Nephron (organoid): ENCODE results near the gene CLECL1.

Experiments used
- H3K27ac Mint-ChIP-seq, 3 experiments: 2 replicates each; pipeline ENCODE4 v1.8.0; 2020; ENCODE audit warnings: mixed read lengths in 3 of 3, mild to moderate bottlenecking in 2 of 3, moderate library complexity in 1 of 3
- H3K27me3 Mint-ChIP-seq: 2 replicates; pipeline ENCODE4 v1.8.0; 2021; ENCODE audit warnings: low read depth, mild to moderate bottlenecking, moderate library complexity, mixed read lengths
- H3K36me3 Mint-ChIP-seq: 2 replicates; pipeline ENCODE4 v1.8.0; 2020; ENCODE audit warnings: low read depth, mixed read lengths
- H3K4me1 Mint-ChIP-seq: 2 replicates; pipeline ENCODE4 v1.8.0; 2020; ENCODE audit warnings: mixed read lengths
- H3K4me3 Mint-ChIP-seq, 3 experiments: 2 replicates each; pipeline ENCODE4 v1.8.0; 2020; ENCODE audit warnings: mild to moderate bottlenecking in 3 of 3, mixed read lengths in 3 of 3, moderate library complexity in 2 of 3
- H3K9me3 Mint-ChIP-seq: 2 replicates; pipeline ENCODE4 v1.8.0; 2020; ENCODE audit warnings: mixed read lengths
- TF ChIP-seq, protein P1 (sequence below), 3 experiments: fragments of 200-600 bp; sonication (generic); IDR thresholded peaks; one replicate each; pipeline ENCODE4 v1.5.0; 2021; ENCODE audit warnings: antibody characterized with exemption in 3 of 3; ENCODE audit not compliant: unreplicated experiment in 3 of 3

Gene CLECL1

DNA sequence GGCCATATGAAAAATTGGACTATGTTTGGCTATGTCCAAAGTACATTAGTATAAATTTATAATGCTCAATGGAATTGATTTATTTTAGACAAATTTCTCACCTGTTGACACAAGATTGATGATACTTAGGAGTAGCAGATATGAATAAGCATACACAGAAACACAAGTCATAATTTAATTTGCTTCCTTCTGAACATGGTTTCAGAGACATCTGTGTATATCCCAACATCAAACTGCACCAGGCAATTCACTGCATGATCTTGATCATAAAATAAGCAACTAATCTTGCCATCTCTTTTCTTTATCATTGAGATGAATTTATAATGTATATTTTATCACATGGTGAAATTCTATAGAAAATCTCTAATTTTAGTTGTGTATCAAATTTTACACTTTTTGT is 3.8 kb downstream of the CLECL1 start:
- Mint-ChIP-seq H3K36me3 (no peaks in the 10 kb centered on the region), H3K4me3 (no peak overlapping the region), H3K9me3 (no peaks in the 10 kb centered on the region), H3K27ac (no peak overlapping the region), H3K4me1 (no peaks in the 10 kb centered on the region), H3K27me3 (no peaks in the 10 kb centered on the region)
- TF ChIP-seq, protein P1, sequence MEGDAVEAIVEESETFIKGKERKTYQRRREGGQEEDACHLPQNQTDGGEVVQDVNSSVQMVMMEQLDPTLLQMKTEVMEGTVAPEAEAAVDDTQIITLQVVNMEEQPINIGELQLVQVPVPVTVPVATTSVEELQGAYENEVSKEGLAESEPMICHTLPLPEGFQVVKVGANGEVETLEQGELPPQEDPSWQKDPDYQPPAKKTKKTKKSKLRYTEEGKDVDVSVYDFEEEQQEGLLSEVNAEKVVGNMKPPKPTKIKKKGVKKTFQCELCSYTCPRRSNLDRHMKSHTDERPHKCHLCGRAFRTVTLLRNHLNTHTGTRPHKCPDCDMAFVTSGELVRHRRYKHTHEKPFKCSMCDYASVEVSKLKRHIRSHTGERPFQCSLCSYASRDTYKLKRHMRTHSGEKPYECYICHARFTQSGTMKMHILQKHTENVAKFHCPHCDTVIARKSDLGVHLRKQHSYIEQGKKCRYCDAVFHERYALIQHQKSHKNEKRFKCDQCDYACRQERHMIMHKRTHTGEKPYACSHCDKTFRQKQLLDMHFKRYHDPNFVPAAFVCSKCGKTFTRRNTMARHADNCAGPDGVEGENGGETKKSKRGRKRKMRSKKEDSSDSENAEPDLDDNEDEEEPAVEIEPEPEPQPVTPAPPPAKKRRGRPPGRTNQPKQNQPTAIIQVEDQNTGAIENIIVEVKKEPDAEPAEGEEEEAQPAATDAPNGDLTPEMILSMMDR (IDR thresholded peaks at IDR 0.05; ENCODE audit: unreplicated experiment in 3 of 3) = no peak

DNA sequence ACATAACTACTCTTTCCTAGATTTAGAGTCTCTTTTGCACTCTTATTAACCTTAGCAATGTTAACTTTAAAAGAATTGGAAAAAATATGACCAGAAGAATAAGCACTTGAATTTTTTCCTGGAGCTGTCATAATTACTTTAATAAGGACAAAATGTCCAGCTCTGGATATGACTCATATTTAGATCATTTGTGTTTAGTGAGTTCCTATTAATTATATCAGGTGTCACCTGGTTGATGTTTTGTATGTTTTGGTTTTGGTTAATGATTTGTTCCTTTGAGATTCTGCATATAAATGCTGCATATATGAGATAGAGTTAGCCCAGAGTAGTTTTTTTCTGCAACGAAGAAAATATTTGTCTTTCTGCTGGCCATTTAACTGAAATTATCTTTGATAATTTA is 5.1 kb downstream of the CLECL1 start:
- no peak overlapping the region for H3K4me3 Mint-ChIP-seq
- no peaks in the 10 kb centered on the region for H3K36me3 Mint-ChIP-seq
- H3K4me1 Mint-ChIP-seq = no peaks in the 10 kb centered on the region
- TF ChIP-seq, protein P1 (IDR thresholded peaks at IDR 0.05; ENCODE audit: unreplicated experiment in 3 of 3) = no peak
- H3K27me3 Mint-ChIP-seq = no peaks in the 10 kb centered on the region
- H3K9me3 Mint-ChIP-seq = no peaks in the 10 kb centered on the region
- H3K27ac Mint-ChIP-seq = no peak overlapping the region

DNA sequence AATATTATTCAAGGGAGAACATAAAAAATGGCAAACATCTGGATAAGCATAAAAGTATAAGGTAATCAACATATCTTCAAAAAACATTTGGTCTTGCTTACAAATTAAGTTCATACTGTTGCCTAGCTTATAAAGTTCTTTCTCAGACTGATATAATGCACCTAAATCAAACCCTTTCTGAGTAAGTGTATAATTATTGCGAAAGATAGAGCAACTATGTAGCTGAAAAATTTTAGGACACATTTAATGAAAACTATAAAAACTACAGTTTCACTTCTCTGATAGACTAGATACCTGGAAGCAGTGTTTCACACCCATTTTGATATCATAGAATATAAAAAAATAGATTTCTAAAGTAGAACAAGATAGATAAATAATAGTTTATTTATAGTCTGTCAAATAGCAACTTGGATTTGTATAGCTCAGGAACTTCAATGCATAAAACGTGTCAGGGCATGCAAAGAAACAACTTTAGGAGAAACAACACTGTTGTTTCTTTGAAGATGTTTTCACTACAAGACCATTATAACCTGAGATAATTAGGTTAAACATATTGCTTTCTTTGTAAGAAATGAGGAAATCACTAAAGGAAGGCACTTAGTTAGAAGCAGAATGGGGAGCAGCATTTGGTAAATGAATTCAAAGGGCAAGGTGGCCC is 7.6 kb downstream of the CLECL1 start:
- Mint-ChIP-seq H3K27me3 (no peaks in the 10 kb centered on the region), H3K36me3 (no peaks in the 10 kb centered on the region), H3K4me3 (no peak overlapping the region), H3K9me3 (no peaks in the 10 kb centered on the region), H3K4me1 (peaks cover 21% of the 10 kb centered on the region), H3K27ac (no peak overlapping the region)
- TF ChIP-seq, protein P1 (IDR thresholded peaks at IDR 0.05; ENCODE audit: unreplicated experiment in 3 of 3) = no peak

DNA sequence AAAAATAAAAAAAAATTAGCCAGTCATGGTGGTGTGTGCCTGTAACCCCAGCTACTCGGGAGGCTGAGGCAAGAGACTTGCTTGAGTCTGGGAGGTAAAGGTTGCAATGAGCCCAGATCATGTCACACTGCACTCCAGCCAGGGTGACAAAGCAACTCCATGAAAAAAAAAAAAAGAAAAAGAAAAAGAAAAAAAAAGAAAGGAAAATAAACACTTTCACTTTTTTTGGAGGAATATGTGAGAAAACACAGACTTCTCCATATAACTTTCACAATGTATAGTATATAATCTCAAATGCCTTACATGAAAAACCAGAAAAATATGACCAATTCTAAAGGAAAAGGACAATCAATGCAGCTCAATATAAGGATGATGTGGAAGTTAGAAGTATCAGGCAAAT is 8.9 kb downstream of the CLECL1 start:
- no peaks in the 10 kb centered on the region for H3K36me3 Mint-ChIP-seq
- H3K4me3 Mint-ChIP-seq = no peak overlapping the region
- H3K27me3 Mint-ChIP-seq = no peaks in the 10 kb centered on the region
- TF ChIP-seq, protein P1 (IDR thresholded peaks at IDR 0.05; ENCODE audit: unreplicated experiment in 3 of 3) = no peak
- H3K27ac Mint-ChIP-seq = no peak overlapping the region
- H3K9me3 Mint-ChIP-seq = no peaks in the 10 kb centered on the region
- peaks cover 21% of the 10 kb centered on the region for H3K4me1 Mint-ChIP-seq

DNA sequence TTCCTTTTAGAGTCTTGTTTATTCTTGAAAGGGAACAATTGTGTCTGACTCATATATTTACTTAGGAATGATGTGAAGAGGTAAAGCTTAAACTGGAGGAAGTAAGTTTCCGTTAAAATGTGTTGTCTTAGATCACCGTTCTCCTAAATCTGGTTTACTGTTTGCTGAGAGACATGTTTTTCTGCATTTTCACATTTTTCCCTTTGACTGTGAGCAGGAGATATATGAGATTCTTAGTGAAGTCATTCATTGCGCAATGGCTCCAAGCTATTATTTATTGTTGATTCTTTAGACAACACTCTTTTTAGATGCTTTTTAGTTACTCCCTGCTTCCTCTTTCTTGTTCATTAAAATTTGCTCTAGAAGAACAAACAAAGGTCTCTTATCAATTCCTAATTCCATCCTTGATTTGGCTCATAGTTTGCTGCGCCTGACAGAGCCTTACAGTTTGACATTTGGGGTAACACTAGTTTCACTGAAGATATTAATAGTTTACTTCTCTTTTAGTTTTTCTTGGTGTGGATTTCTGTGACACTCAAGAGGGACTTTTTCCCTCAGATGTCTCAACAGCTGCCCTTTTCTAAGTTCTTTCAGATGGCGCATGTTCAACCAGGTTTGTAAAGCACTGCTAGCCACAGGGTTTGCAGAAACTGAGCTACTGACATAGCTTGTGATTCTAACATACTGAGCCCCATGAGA is 11.4 kb downstream of the CLECL1 start:
- Mint-ChIP-seq H3K4me1 (peaks cover 21% of the 10 kb centered on the region), H3K27me3 (no peaks in the 10 kb centered on the region), H3K4me3 (no peak overlapping the region), H3K36me3 (no peaks in the 10 kb centered on the region), H3K9me3 (no peaks in the 10 kb centered on the region), H3K27ac (peak overlapping the region in 2 of 3 experiments; percentile 10)
- TF ChIP-seq, protein P1 (IDR thresholded peaks at IDR 0.05; ENCODE audit: unreplicated experiment in 3 of 3) = no peak

DNA sequence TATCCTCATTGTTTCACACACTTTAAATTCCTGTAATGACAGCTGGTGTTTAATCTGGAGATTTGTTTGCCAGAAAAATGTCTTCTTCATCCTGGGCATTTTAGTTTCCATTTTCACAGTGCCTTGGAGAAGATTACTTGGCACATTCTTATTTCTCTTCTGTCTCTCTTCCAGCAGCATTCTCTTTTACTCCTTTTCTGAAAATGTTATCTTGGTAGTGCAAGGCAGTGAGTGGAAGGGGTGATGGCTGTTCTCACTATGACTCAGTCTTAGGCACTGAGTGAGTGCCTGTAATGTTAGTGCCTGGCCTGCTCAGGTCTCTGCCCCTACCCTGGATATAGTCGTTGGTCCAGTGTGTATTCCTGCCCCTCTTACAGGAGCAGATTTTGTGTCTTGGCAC is 13.1 kb downstream of the CLECL1 start:
- Mint-ChIP-seq H3K27ac (no peak overlapping the region), H3K4me3 (no peak overlapping the region), H3K4me1 (peaks cover 21% of the 10 kb centered on the region), H3K27me3 (no peaks in the 10 kb centered on the region), H3K9me3 (no peaks in the 10 kb centered on the region), H3K36me3 (no peaks in the 10 kb centered on the region)
- TF ChIP-seq, protein P1 (IDR thresholded peaks at IDR 0.05; ENCODE audit: unreplicated experiment in 3 of 3) = no peak
